Calu3 (cell line): ENCODE results near the gene NOL4L. TPM values are rescaled to one million over a fixed set of nuclear protein-coding genes. Genes with fewer than 3 reads are reported as not detected.

Experiments used
- BruUV-seq: library from RNA; stranded (reverse); fragments of 400-500 nt; replicated peaks from 2 replicates; lab custom pipeline; 2021; lab: Mats Ljungman, UMichigan
- CTCF ChIA-PET: fragments of 300-600 bp; sonication (Branson Sonifier 250); formaldehyde crosslinking; loops from one replicate; lab custom pipeline; 2022; ENCODE audit warnings: antibody characterized with exemption; lab: Charles Lee
- DNase-seq: peaks from one replicate; pipeline ENCODE4 v3.0.0; 2022
- H3K27ac Mint-ChIP-seq: one replicate; pipeline ENCODE4 v1.8.0; 2022; ENCODE audit warnings: mixed read lengths; ENCODE audit not compliant: unreplicated experiment
- H3K27me3 Mint-ChIP-seq: one replicate; pipeline ENCODE4 v1.8.0; 2022; ENCODE audit warnings: mixed read lengths; ENCODE audit not compliant: unreplicated experiment
- H3K36me3 Mint-ChIP-seq: one replicate; pipeline ENCODE4 v1.8.0; 2022; ENCODE audit warnings: mild to moderate bottlenecking, moderate library complexity, mixed read lengths; ENCODE audit not compliant: insufficient read depth, unreplicated experiment
- H3K4me1 Mint-ChIP-seq: one replicate; pipeline ENCODE4 v1.8.0; 2022; ENCODE audit warnings: mild to moderate bottlenecking, low read depth, mixed read lengths; ENCODE audit not compliant: unreplicated experiment
- H3K4me3 Mint-ChIP-seq: one replicate; pipeline ENCODE4 v1.8.0; 2022; ENCODE audit warnings: mild to moderate bottlenecking, low read depth, moderate library complexity, mixed read lengths; ENCODE audit not compliant: unreplicated experiment
- H3K9me3 Mint-ChIP-seq: one replicate; pipeline ENCODE4 v1.8.0; 2022; ENCODE audit warnings: low read depth, mixed read lengths; ENCODE audit not compliant: unreplicated experiment
- intact Hi-C: fragments of 100-400 bp; cut with micrococcal nuclease; formaldehyde crosslinking; loops from one replicate; pipeline ENCODE4 v1.10.0; 2022; ENCODE audit not compliant: unreplicated experiment
- total RNA-seq: library from RNA; stranded (reverse); gene quantifications from 2 replicates; pipeline ENCODE4 v1.2.3, GENCODE V29; 2022
- TF ChIP-seq, protein P1 (sequence below): fragments of 200-600 bp; IDR thresholded peaks from one replicate; pipeline ENCODE4 v1.8.0; 2022; ENCODE audit warnings: antibody characterized with exemption; ENCODE audit not compliant: unreplicated experiment

Gene NOL4L
- total RNA-seq, 1 experiment from 2014 or later, result 46.9 TPM

DNA sequence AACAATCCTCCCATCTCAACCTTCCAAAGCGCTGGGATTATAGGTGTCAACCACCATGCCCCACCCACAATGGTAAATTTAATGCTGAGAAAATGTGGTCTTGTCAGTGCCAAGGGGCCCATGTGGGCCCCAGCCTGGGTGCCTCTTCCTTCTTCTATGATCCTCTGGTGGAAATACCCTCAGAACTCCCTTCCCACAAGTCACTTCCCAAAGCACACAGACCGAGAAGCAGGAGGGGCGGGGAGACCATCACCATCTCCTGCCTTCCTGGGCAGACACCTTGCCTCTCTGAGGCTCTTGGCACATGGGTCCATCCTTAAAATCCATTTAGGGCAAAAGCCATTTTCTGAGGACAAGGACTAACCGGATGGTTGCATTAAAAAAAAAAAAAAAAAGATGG, 59.0 kb downstream of the NOL4L start:
- TF ChIP-seq, protein P1, sequence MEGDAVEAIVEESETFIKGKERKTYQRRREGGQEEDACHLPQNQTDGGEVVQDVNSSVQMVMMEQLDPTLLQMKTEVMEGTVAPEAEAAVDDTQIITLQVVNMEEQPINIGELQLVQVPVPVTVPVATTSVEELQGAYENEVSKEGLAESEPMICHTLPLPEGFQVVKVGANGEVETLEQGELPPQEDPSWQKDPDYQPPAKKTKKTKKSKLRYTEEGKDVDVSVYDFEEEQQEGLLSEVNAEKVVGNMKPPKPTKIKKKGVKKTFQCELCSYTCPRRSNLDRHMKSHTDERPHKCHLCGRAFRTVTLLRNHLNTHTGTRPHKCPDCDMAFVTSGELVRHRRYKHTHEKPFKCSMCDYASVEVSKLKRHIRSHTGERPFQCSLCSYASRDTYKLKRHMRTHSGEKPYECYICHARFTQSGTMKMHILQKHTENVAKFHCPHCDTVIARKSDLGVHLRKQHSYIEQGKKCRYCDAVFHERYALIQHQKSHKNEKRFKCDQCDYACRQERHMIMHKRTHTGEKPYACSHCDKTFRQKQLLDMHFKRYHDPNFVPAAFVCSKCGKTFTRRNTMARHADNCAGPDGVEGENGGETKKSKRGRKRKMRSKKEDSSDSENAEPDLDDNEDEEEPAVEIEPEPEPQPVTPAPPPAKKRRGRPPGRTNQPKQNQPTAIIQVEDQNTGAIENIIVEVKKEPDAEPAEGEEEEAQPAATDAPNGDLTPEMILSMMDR, result no peak
- no peak for DNase-seq
- intact Hi-C loops, result loop anchor here (5.0 kb wide), 1 partner anchor 251 kb away; no protein-coding TSS in a partner anchor
- Mint-ChIP-seq H3K4me3 (no peak overlapping the region), H3K27ac (no peak overlapping the region), H3K9me3 (no peaks in the 10 kb centered on the region), H3K27me3 (peaks cover 94% of the 10 kb centered on the region), H3K36me3 (no peaks in the 10 kb centered on the region), H3K4me1 (no peaks in the 10 kb centered on the region)
- CTCF ChIA-PET, result interaction anchor here (0.6 to 1.4 kb wide), 3 partner anchors 10 to 1358 kb away, joined by 3 to 5 read pairs (median 3); no protein-coding TSS in a partner anchor
- no TSS peak for BruUV-seq

DNA sequence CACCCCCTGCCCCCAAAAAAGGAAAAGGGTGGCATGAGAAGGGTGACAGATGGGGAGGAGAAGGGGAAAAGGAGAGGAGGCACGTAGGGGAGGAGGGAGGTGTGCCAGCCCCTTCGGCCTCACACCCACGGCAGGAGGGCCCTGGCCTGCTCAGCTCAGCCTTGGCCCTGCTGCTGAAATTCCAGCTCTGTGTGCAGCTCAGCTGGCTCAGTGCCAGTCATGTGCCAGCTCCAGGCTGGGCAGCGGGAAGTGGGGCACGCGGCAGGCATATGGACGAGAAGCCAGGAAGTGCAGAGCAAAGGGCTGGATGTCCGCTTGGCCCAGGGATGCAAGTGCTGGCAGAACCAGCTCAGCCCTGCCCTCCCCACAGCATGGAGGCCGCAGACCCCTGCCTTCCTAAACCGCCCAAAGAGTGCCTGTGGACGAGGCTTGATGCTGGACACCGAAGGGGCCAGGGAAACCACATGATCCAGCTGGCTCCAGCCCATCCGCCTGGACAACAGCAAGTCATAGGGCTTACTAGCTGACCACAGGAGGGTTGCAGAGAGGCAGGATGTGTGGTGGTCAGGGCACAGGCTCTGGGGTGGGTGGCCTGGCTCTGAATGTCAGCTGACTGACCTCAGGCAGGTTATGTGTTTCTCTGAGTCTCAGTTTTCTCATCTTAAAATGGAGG, 60.2 kb downstream of the NOL4L start:
- peaks cover 94% of the 10 kb centered on the region for H3K27me3 Mint-ChIP-seq
- BruUV-seq, result no TSS peak
- H3K9me3 Mint-ChIP-seq, result no peaks in the 10 kb centered on the region
- no peak overlapping the region for H3K4me3 Mint-ChIP-seq
- intact Hi-C loops, result loop anchor here (5.0 kb wide), 1 partner anchor 252 kb away; no protein-coding TSS in a partner anchor
- DNase-seq, result peak; percentile 38
- TF ChIP-seq, protein P1, result no peak
- no peaks in the 10 kb centered on the region for H3K4me1 Mint-ChIP-seq
- no peaks in the 10 kb centered on the region for H3K36me3 Mint-ChIP-seq
- H3K27ac Mint-ChIP-seq, result no peak overlapping the region
- CTCF ChIA-PET, result interaction anchor here (0.7 to 1.7 kb wide), 3 partner anchors 126 to 128 kb away, joined by 3 to 7 read pairs (median 5); no protein-coding TSS in a partner anchor

DNA sequence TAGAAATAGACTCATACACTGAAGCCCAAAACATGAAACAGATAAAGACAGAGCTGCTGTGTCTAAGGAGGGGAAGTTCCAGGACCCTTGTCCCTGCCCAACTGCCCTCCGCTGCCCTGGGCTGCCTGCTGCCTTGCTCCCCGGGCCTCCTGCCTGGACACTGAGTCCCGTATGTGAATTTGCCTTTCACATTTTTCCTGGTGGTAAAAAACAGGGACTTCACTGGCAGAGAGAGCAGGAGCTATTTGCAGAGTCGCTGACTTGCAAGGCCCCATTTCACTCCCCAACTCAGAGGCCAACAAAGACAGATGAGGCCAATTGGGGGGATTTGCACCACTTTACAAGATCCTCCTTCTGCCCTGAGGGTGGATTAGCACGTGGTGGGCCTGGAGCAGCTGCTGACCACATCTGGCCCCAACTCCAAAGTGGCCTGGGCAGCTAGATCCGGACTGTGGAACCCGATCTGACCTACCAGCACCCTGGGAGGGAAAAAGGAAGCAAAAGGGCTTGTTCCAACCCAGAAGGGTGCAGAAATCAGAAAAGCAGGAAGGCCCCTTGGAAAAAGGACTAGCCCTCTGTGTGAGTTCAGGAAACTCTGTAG, 61.4 kb downstream of the NOL4L start:
- no TSS peak for BruUV-seq
- peaks cover 94% of the 10 kb centered on the region for H3K27me3 Mint-ChIP-seq

More for the DNA sequence above, 61.4 kb downstream of the NOL4L start:
- no peaks in the 10 kb centered on the region for H3K4me1 Mint-ChIP-seq
- DNase-seq, result no peak
- no peaks in the 10 kb centered on the region for H3K9me3 Mint-ChIP-seq
- no peak overlapping the region for H3K27ac Mint-ChIP-seq
- H3K36me3 Mint-ChIP-seq, result no peaks in the 10 kb centered on the region
- CTCF ChIA-PET, result interaction anchor here (0.5 to 2.1 kb wide), 6 partner anchors 9 to 129 kb away, joined by 3 to 10 read pairs (median 6); no protein-coding TSS in a partner anchor
- intact Hi-C loops, result no loop called here
- no peak overlapping the region for H3K4me3 Mint-ChIP-seq
- TF ChIP-seq, protein P1, result no peak
